SK-N-SH (cell line): Measurements from ENCODE around the gene TMSB10. TPM values are rescaled to one million over a fixed set of nuclear protein-coding genes. Genes with fewer than 3 reads are reported as not detected.

ENCODE experiments used
- CTCF ChIA-PET: fragments of 300-600, 350-600 bp; formaldehyde crosslinking; extraction: SDS; loops from one replicate; lab custom pipeline; 2021; lab: Yijun Ruan, JAX
- POLR2A ChIA-PET: fragments of 350-600 bp; sonication (Branson Sonifier 250); formaldehyde crosslinking; extraction: SDS; loops from one replicate; lab custom pipeline; 2020; ENCODE audit warnings: antibody characterized with exemption, inconsistent platforms; lab: Yijun Ruan, JAX
- DNase-seq: peaks from one replicate; pipeline ENCODE4 v3.0.0; 2012
- H2AFZ ChIP-seq: fragments of 200-600 bp; sonication (generic); 2 replicates; pipeline ENCODE4 v1.8.1; 2016; ENCODE audit warnings: antibody characterized with exemption, mild to moderate bottlenecking, low read depth
- H3F3A ChIP-seq: fragments of 200-600 bp; sonication (generic); replicated peaks from 2 replicates; pipeline ENCODE3; 2016; ENCODE audit warnings: antibody characterized with exemption, mild to moderate bottlenecking; ENCODE audit not compliant: insufficient read depth
- H3K27ac ChIP-seq, 2 experiments: fragments of 200-500 bp in 1 of 2; fragments of 200-600 bp in 1 of 2; sonication (Bioruptor generic) in 1 of 2; sonication (generic), shearing (Covaris generic) in 1 of 2; 2 replicates each; pipeline versions ENCODE4 v1.5.1 to v1.6.1; 2014 to 2016; ENCODE audit warnings: low read depth in 2 of 2, inconsistent platforms in 1 of 2, low read length in 1 of 2, mild to moderate bottlenecking in 1 of 2, mixed read lengths in 1 of 2
- H3K27me3 ChIP-seq: fragments of 200-600 bp; sonication (generic), shearing (Covaris generic); 2 replicates; pipeline ENCODE4 v1.6.1; 2016; ENCODE audit warnings: mixed run types; ENCODE audit not compliant: insufficient read depth
- H3K36me3 ChIP-seq, 2 experiments: fragments of 200-500 bp in 1 of 2; fragments of 200-600 bp in 1 of 2; sonication (Bioruptor generic) in 1 of 2; sonication (generic) in 1 of 2; replicated peaks in 1 of 2; 2 replicates each; pipeline versions ENCODE3 to v1.5.1; 2014 to 2016; ENCODE audit warnings: low read length in 1 of 2, mild to moderate bottlenecking in 1 of 2; ENCODE audit not compliant: insufficient read depth in 2 of 2, control insufficient read depth in 1 of 2
- H3K4me1 ChIP-seq, 2 experiments: fragments of 200-500 bp in 1 of 2; fragments of 200-600 bp in 1 of 2; sonication (Bioruptor generic) in 1 of 2; sonication (generic), shearing (Covaris generic) in 1 of 2; 2 replicates each; pipeline versions ENCODE4 v1.5.1 to v1.6.1; 2014 to 2016; ENCODE audit warnings: low read depth in 1 of 2, low read length in 1 of 2, mixed run types in 1 of 2; ENCODE audit not compliant: insufficient read depth in 2 of 2, control insufficient read depth in 1 of 2
- H3K4me2 ChIP-seq: fragments of 200-600 bp; sonication (generic), shearing (Covaris generic); 2 replicates; pipeline ENCODE4 v1.6.1; 2017; ENCODE audit warnings: mixed run types
- H3K4me3 ChIP-seq, 2 experiments: fragments of 200-500 bp in 1 of 2; fragments of 200-600 bp in 1 of 2; sonication (Bioruptor generic) in 1 of 2; sonication (generic), shearing (Covaris generic) in 1 of 2; 2 replicates each; pipeline versions ENCODE4 v1.5.1 to v1.8.1; 2014 to 2016; ENCODE audit warnings: low read depth in 2 of 2, inconsistent platforms in 1 of 2, low read length in 1 of 2, mild to moderate bottlenecking in 1 of 2, mixed read lengths in 1 of 2, moderate library complexity in 1 of 2
- H3K79me2 ChIP-seq: fragments of 200-600 bp; sonication (generic); 2 replicates; pipeline ENCODE4 v1.8.1; 2017; ENCODE audit warnings: mild to moderate bottlenecking; ENCODE audit not compliant: insufficient read depth
- H3K9ac ChIP-seq: fragments of 200-600 bp; sonication (generic); 2 replicates; pipeline ENCODE4 v1.6.1; 2017; ENCODE audit warnings: mixed run types
- H3K9me2 ChIP-seq: fragments of 200-600 bp; sonication (generic); 2 replicates; pipeline ENCODE4 v1.6.1; 2017; ENCODE audit warnings: mixed run types
- H3K9me3 ChIP-seq: fragments of 200-600 bp; sonication (generic); 2 replicates; pipeline ENCODE4 v1.6.1; 2017; ENCODE audit warnings: mixed run types, mild to moderate bottlenecking, moderate library complexity
- H4K20me1 ChIP-seq: fragments of 200-600 bp; sonication (generic); 2 replicates; pipeline ENCODE4 v1.6.1; 2017; ENCODE audit warnings: mild to moderate bottlenecking, mixed run types; ENCODE audit not compliant: insufficient read depth
- ELF1 ChIP-seq: IDR thresholded peaks from 2 replicates; pipeline ENCODE4 v1.4.0; 2012
- EP300 ChIP-seq, 2 experiments: IDR thresholded peaks; 2 replicates each; pipeline versions ENCODE4 v1.4.0 to v1.6.1; 2012; ENCODE audit warnings: borderline replicate concordance in 1 of 2, low read depth in 1 of 2, low read length in 1 of 2
- EZH2phosphoT487 ChIP-seq: fragments of 200-600 bp; sonication (generic); IDR thresholded peaks from 2 replicates; pipeline ENCODE4 v1.6.1; 2017; ENCODE audit warnings: low read depth, mixed run types, mild to moderate bottlenecking, antibody characterized with exemption, moderate library complexity, borderline replicate concordance
- FOSL2 ChIP-seq: IDR thresholded peaks from 2 replicates; pipeline ENCODE4 v1.4.0; 2012; ENCODE audit warnings: low read depth, mild to moderate bottlenecking, moderate library complexity, borderline replicate concordance
- FOXM1 ChIP-seq: IDR thresholded peaks from 2 replicates; pipeline ENCODE4 v1.4.0; 2012; ENCODE audit warnings: low read depth, mild to moderate bottlenecking
- GABPA ChIP-seq: IDR thresholded peaks from 2 replicates; pipeline ENCODE4 v1.4.0; 2012; ENCODE audit warnings: low read depth, mild to moderate bottlenecking
- JUND ChIP-seq: IDR thresholded peaks from 2 replicates; pipeline ENCODE4 v1.4.0; 2012
- MAX ChIP-seq: IDR thresholded peaks from 2 replicates; pipeline ENCODE4 v1.4.0; 2012; ENCODE audit warnings: low read depth
- MXI1 ChIP-seq: IDR thresholded peaks from 2 replicates; pipeline ENCODE4 v1.6.1; 2012; ENCODE audit warnings: mild to moderate bottlenecking, low read depth, low read length, improper control_type of control experiment
- NRF1 ChIP-seq: IDR thresholded peaks from 2 replicates; pipeline ENCODE4 v1.6.1; 2012; ENCODE audit warnings: low read depth, mild to moderate bottlenecking, low read length
- RAD21 ChIP-seq: IDR thresholded peaks from 2 replicates; pipeline ENCODE4 v1.6.1; 2012; ENCODE audit warnings: mild to moderate bottlenecking, low read length
- RCOR1 ChIP-seq: fragments of 150-350 bp; IDR thresholded peaks from 2 replicates; pipeline ENCODE4 v1.6.1; 2017; ENCODE audit warnings: antibody characterized with exemption, low read length
- REST ChIP-seq: IDR thresholded peaks from 2 replicates; pipeline ENCODE4 v1.6.1; 2012; ENCODE audit warnings: mild to moderate bottlenecking, low read depth, low read length, moderate library complexity
- RXRA ChIP-seq: IDR thresholded peaks from 2 replicates; pipeline ENCODE4 v1.4.0; 2012; ENCODE audit warnings: low read depth, mild to moderate bottlenecking, borderline replicate concordance
- SIN3A ChIP-seq: IDR thresholded peaks from 2 replicates; pipeline ENCODE4 v1.6.1; 2012; ENCODE audit warnings: low read depth, mild to moderate bottlenecking, low read length, moderate library complexity, borderline replicate concordance
- SMC3 ChIP-seq: IDR thresholded peaks from 2 replicates; pipeline ENCODE4 v1.6.1; 2012; ENCODE audit warnings: low read depth, low read length, improper control_type of control experiment
- TEAD4 ChIP-seq: IDR thresholded peaks from 2 replicates; pipeline ENCODE4 v1.4.0; 2012; ENCODE audit warnings: mild to moderate bottlenecking, borderline replicate concordance; ENCODE audit not compliant: insufficient read depth
- USF1 ChIP-seq: IDR thresholded peaks from 2 replicates; pipeline ENCODE4 v1.4.0; 2012; ENCODE audit warnings: low read depth, borderline replicate concordance
- USF2 ChIP-seq: fragments of 150-350 bp; IDR thresholded peaks from 2 replicates; pipeline ENCODE4 v1.6.1; 2017; ENCODE audit warnings: antibody characterized with exemption, low read length, low read depth, borderline replicate concordance
- YY1 ChIP-seq: IDR thresholded peaks from 2 replicates; pipeline ENCODE4 v1.4.0; 2012; ENCODE audit warnings: low read depth, mild to moderate bottlenecking
- WGBS: methylation state at CpG from one replicate; pipeline ENCODE4 v1.1.6; 2017; ENCODE audit warnings: low lambda C conversion rate; 5-methylcytosine and 5-hydroxymethylcytosine counted together
- polyA plus RNA-seq, 3 experiments: library from polyadenylated mRNA; depleted of rRNA; stranded (reverse); fragments of >200 nt; gene quantifications; 2 replicates each; pipeline ENCODE4 v1.2.3, GENCODE V29; 2012

The TMSB10 gene
- polyA plus RNA-seq, 1 of the 3 experiments (the other 2 are of a cell fraction), result 7,920 TPM

- no peak overlapping the region for H3K4me3 ChIP-seq
- peaks cover 25% of the 10 kb centered on the region for H4K20me1 ChIP-seq
- ChIA-PET CTCF (interaction anchor here (3.7 kb wide), 1 partner anchor 17 kb away, joined by 36 read pairs; no protein-coding TSS in a partner anchor), POLR2A (no interaction called here)
- WGBS, result 100% methylated on average over 2 of the region's 2 CpGs
- no peak overlapping the region for H3K4me2 ChIP-seq
- no peak overlapping the region for H2AFZ ChIP-seq
- H3F3A ChIP-seq, result peaks cover 50% of the 10 kb centered on the region
- no peaks in the 10 kb centered on the region for H3K9me3 ChIP-seq
- DNase-seq, result no peak
- H3K9ac ChIP-seq, result no peak overlapping the region
- peaks cover 27% of the 10 kb centered on the region for H3K79me2 ChIP-seq
- peaks cover 0 to 4% of the 10 kb centered on the region in 2 experiments; a peak in 1 of 4 replicates for H3K4me1 ChIP-seq
- H3K27ac ChIP-seq, result no peak overlapping the region
- H3K9me2 ChIP-seq, result no peaks in the 10 kb centered on the region
- peaks cover 0 to 20% of the 10 kb centered on the region in 2 experiments for H3K36me3 ChIP-seq
- H3K27me3 ChIP-seq, result no peaks in the 10 kb centered on the region
- TF ChIP-seq SIN3A (no peak), MXI1 (no peak), YY1 (no peak), RAD21 (no peak), MAX (no peak), ELF1 (no peak), SMC3 (no peak), EZH2phosphoT487 (no peak), USF1 (no peak), TEAD4 (no peak)
These were observed 3.7 kb downstream of the TMSB10 start for GRCh38 chr2:84908948-84909713.

- no peaks in the 10 kb centered on the region for H3K27me3 ChIP-seq
- H3K4me3 ChIP-seq, result no peak overlapping the region
- CTCF ChIA-PET, result interaction anchor here (1.8 to 3.8 kb wide), 2 partner anchors 14 to 15 kb away, joined by 8 to 22 read pairs; no protein-coding TSS in a partner anchor
- H3K9me2 ChIP-seq, result no peaks in the 10 kb centered on the region
- H3K36me3 ChIP-seq, result peaks cover 0 to 16% of the 10 kb centered on the region in 2 experiments
- H3K27ac ChIP-seq, result no peak overlapping the region
- WGBS, result over 99% methylated on average over 5 of the region's 5 CpGs
- POLR2A ChIA-PET, result no interaction called here
- no peak overlapping the region for H3K9ac ChIP-seq
- H3K79me2 ChIP-seq, result peaks cover 19% of the 10 kb centered on the region
- H4K20me1 ChIP-seq, result peaks cover 24% of the 10 kb centered on the region
- H3K4me2 ChIP-seq, result no peak overlapping the region
- no peaks in the 10 kb centered on the region for H3K9me3 ChIP-seq
- TF ChIP-seq FOXM1 (no peak), MXI1 (no peak), GABPA (no peak), RAD21 (no peak), EZH2phosphoT487 (no peak), SMC3 (no peak), NRF1 (no peak), REST (no peak), SIN3A (no peak), EP300 (IDR thresholded peaks at IDR 0.05; ENCODE audit: borderline replicate concordance in 1 of 2, low read depth in 1 of 2, low read length in 1 of 2) (no peak), USF2 (no peak), RCOR1 (no peak), FOSL2 (no peak), YY1 (no peak), JUND (no peak), RXRA (no peak), ELF1 (no peak), TEAD4 (no peak)
- TF ChIP-seq, all 33 proteins: peak for 0
- H2AFZ ChIP-seq, result no peak overlapping the region
- H3K4me1 ChIP-seq, result peaks cover 0 to 4% of the 10 kb centered on the region in 2 experiments; a peak in 1 of 4 replicates
- H3F3A ChIP-seq, result peaks cover 46% of the 10 kb centered on the region
- no peak for DNase-seq
These were observed 5.8 kb downstream of the TMSB10 start for GRCh38 chr2:84911135-84911678.
